GM12872 (cell line): ENCODE results near the gene TUNAR.

ENCODE experiments used
- CTCF ChIP-seq: IDR thresholded peaks from 3 replicates; pipeline ENCODE4 v1.5.1; 2011; ENCODE audit warnings: low read depth, mild to moderate bottlenecking, low read length, moderate library complexity; ENCODE audit not compliant: insufficient read depth

Gene TUNAR

GRCh38 chr14:95850429-95850828 lies 26.2 kb upstream of the TUNAR start:
- no peak for TF ChIP-seq CTCF

GRCh38 chr14:95855606-95856005 lies 21.0 kb upstream of the TUNAR start:
- TF ChIP-seq CTCF: no peak

GRCh38 chr14:95857275-95857674 lies 19.4 kb upstream of the TUNAR start:
- TF ChIP-seq CTCF: no peak

GRCh38 chr14:95858893-95859292 lies 17.7 kb upstream of the TUNAR start:
- no peak for TF ChIP-seq CTCF

- no peak for TF ChIP-seq CTCF
Measured at GRCh38 chr14:95862243-95862642, 14.4 kb upstream of the TUNAR start.

- no peak for TF ChIP-seq CTCF
Measured at GRCh38 chr14:95863295-95863694, 13.3 kb upstream of the TUNAR start.

- no peak for TF ChIP-seq CTCF
Measured at GRCh38 chr14:95869776-95870175, 6.9 kb upstream of the TUNAR start.

GRCh38 chr14:95870772-95871171 lies 5.9 kb upstream of the TUNAR start:
- TF ChIP-seq CTCF: no peak
